Testis (tissue), 3 donors: ENCODE measurements around the gene ARHGAP32. TPM values are rescaled to one million over a fixed set of nuclear protein-coding genes. Genes with fewer than 3 reads are reported as not detected.

Experiments
- DNase-seq: peaks from one replicate; pipeline ENCODE4 v3.0.0-alpha.2; 2019
- H3K27ac ChIP-seq, 2 donors: fragments of 200-600 bp; sonication (generic); one replicate each; pipeline ENCODE4 v1.5.1; 2019
- H3K27me3 ChIP-seq: fragments of 200-600 bp; sonication (generic); one replicate; pipeline ENCODE4 v1.5.1; 2019
- H3K36me3 ChIP-seq: fragments of 200-600 bp; sonication (generic); one replicate; pipeline ENCODE4 v1.5.1; 2017; ENCODE audit warnings: low read depth; ENCODE audit errors: missing control alignments
- H3K4me1 ChIP-seq: fragments of 200-600 bp; sonication (generic); one replicate; pipeline ENCODE4 v1.5.1; 2019
- H3K4me3 ChIP-seq, 2 donors: fragments of 200-600 bp; sonication (generic); one replicate each; pipeline ENCODE4 v1.5.1; 2017 to 2019
- H3K9me3 ChIP-seq: fragments of 200-600 bp; sonication (generic); one replicate; pipeline ENCODE4 v1.5.1; 2017
- POLR2A ChIP-seq: fragments of 450-650 bp; IDR thresholded peaks from one replicate; pipeline ENCODE4 v1.6.1; 2017; ENCODE audit warnings: antibody characterized with exemption, mild to moderate bottlenecking, moderate library complexity
- WGBS, 2 donors: methylation state at CpG; one replicate each; pipeline ENCODE4 v1.1.5; 2018; 5-methylcytosine and 5-hydroxymethylcytosine counted together
- intact Hi-C: fragments of 100-400 bp; cut with DNase I; formaldehyde crosslinking; loops from one replicate; pipeline ENCODE4 v1.15.1; 2023; ENCODE audit warnings: low total_unique reads
- polyA plus RNA-seq: library from polyadenylated mRNA; stranded (reverse); fragments of 350-450 nt; fragmentation: Illumina TruSeq; extraction: RNeasy Lipid Tissue Mini Kit (QIAGEN cat#74804); gene quantifications from one replicate; pipeline ENCODE4 v1.2.3, GENCODE V29; 2014; ENCODE audit warnings: low read depth, low replicate concordance; ENCODE audit not compliant: insufficient read depth
- total RNA-seq, 2 donors: library from RNA; depleted of rRNA; stranded (reverse); fragments of >200 nt; gene quantifications; one replicate each; pipeline ENCODE4 v1.2.3, GENCODE V29; 2016
- TF ChIP-seq, protein P1 (sequence below), 3 experiments: fragments of 450-650 bp in 2 of 3; fragments of 200-600 bp in 1 of 3; sonication (generic) in 1 of 3; IDR thresholded peaks; one replicate each; pipeline ENCODE4 v1.5.1; 2016 to 2019; ENCODE audit warnings: antibody characterized with exemption in 3 of 3, mild to moderate bottlenecking in 2 of 3, moderate library complexity in 1 of 3

Gene ARHGAP32
- total and polyA plus RNA-seq, 3 donors from 2014 or later, result 33.0 to 58.1 (median 53.8) TPM

DNA sequence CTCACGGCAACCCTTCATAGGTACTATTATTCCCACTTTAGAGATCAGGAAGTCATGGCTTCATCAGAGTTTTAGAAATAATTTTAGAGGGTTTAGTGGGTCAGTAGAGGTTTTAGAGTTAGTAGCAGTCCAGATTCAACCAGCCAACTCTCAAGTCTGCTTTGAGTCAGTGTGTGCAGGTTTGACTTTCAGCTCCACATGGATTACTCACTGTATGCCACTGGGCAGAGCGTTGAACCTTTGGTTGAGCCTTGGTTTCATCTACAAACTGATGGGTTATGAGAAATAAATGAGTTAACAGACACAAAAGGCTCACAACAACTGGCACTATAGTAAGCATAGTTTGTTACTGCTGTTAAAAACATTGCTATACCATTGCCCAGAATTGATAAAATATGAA lies 230.5 kb downstream of the ARHGAP32 start:
- H3K9me3 ChIP-seq, result no peaks in the 10 kb centered on the region
- no peaks in the 10 kb centered on the region for H3K4me1 ChIP-seq
- no peak for DNase-seq
- no peak overlapping the region for H3K4me3 ChIP-seq
- 92 to 97% methylated on average over 2 of the region's 2 CpGs for WGBS, 2 donors
- H3K27ac ChIP-seq, result no peak overlapping the region
- intact Hi-C loops, result no loop called here
- H3K36me3 ChIP-seq, result no peaks in the 10 kb centered on the region
- no peaks in the 10 kb centered on the region for H3K27me3 ChIP-seq
- no peak for TF ChIP-seq POLR2A
- TF ChIP-seq, protein P1, sequence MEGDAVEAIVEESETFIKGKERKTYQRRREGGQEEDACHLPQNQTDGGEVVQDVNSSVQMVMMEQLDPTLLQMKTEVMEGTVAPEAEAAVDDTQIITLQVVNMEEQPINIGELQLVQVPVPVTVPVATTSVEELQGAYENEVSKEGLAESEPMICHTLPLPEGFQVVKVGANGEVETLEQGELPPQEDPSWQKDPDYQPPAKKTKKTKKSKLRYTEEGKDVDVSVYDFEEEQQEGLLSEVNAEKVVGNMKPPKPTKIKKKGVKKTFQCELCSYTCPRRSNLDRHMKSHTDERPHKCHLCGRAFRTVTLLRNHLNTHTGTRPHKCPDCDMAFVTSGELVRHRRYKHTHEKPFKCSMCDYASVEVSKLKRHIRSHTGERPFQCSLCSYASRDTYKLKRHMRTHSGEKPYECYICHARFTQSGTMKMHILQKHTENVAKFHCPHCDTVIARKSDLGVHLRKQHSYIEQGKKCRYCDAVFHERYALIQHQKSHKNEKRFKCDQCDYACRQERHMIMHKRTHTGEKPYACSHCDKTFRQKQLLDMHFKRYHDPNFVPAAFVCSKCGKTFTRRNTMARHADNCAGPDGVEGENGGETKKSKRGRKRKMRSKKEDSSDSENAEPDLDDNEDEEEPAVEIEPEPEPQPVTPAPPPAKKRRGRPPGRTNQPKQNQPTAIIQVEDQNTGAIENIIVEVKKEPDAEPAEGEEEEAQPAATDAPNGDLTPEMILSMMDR (IDR thresholded peaks at IDR 0.05), result no peak

DNA sequence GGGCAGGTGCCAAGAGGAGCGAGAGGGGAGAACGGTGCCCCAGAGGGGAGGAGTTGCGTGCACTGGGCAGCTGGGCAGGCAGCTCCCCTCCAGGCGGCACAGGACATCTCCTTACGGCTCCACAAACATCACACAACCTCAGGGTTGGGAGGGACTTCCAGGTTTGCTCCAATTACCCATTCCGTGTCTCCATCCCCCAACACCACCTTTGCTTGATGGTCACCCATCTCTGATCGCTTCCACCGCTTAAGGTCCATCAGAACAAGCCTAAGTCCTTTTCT lies 235.0 kb downstream of the ARHGAP32 start:
- H3K4me3 ChIP-seq, result no peak overlapping the region
- no peak for DNase-seq

DNA sequence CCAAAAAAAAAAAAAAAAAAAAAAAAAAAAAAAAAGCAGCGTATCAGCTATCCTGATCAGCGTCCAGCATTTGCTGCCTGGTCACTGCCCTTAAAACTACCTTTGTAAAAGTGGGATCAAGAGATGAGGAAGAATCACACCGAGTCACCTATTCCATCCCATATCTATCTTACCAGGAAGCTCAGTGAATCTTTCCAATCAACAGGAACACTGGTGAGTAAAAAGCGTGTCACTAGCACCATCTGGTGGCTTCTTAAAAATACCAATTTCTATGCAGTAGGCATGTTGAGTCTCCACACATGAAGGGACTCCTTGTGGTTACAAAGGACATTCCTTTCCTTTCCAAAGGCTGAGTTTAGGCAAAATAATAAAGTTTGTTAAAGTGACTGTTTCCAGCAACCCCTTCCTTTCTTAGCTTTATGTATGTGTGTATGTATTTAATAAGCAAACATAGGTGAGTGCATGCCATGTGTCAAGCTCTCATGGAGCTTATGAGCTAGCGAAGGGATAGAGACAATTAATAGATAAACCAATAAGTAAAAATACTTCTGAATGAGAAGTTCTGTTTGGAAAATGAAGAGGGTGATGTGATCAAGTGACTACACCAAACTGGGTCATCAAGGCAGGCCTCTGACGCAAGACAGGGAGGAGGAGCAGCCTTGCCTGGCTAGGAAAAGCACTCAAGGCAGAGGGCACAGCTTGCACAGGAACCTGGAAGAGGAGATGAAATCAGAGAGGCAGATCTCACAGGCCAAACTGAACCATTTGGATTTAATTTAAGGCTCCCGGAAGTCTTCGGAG lies 235.5 kb downstream of the ARHGAP32 start:
- no peaks in the 10 kb centered on the region for H3K27me3 ChIP-seq
- 59 to 62% methylated on average over 8 of the region's 8 CpGs for WGBS, 2 donors
- no peaks in the 10 kb centered on the region for H3K9me3 ChIP-seq
- intact Hi-C loops, result no loop called here
- no peaks in the 10 kb centered on the region for H3K4me1 ChIP-seq
- H3K36me3 ChIP-seq, result no peaks in the 10 kb centered on the region
- TF ChIP-seq, protein P1 (IDR thresholded peaks at IDR 0.05), result peak; percentile 64 to 74 (median 70)
- no peak for TF ChIP-seq POLR2A
- no peak overlapping the region for H3K27ac ChIP-seq
- H3K4me3 ChIP-seq, result no peak overlapping the region
- DNase-seq, result peak; percentile 47

More for the DNA sequence above, 235.0 kb downstream of the ARHGAP32 start:
- TF ChIP-seq, protein P1 (IDR thresholded peaks at IDR 0.05), result no peak
- TF ChIP-seq POLR2A, result no peak
- Histone ChIP-seq H3K27ac (no peak overlapping the region), H3K9me3 (no peaks in the 10 kb centered on the region), H3K36me3 (no peaks in the 10 kb centered on the region), H3K4me1 (no peaks in the 10 kb centered on the region), H3K27me3 (no peaks in the 10 kb centered on the region)
- intact Hi-C loops, result no loop called here
- 83 to 90% methylated on average over 7 to 8 of the region's 8 CpGs for WGBS, 2 donors

DNA sequence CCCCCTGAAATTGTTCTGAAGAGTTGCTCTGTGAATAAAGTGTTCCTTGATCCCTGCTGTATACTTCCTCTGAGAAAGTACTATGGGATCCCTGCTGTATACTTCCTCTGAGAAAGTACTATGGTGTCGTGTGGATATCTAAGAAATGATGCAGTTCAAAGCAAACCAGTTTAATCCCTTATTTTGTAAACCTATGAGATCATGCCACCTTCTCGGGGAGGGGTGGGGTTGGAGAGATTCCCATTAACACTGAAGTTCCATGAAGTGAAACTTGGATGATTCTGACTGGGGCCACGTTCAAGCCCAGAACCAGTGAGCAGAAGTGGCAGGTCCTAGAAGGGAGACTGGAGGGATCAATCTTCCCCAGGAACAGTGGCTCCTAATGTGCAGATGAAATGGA lies 236.5 kb downstream of the ARHGAP32 start:
- Histone ChIP-seq H3K27me3 (no peaks in the 10 kb centered on the region), H3K27ac (no peak overlapping the region), H3K36me3 (no peaks in the 10 kb centered on the region), H3K9me3 (no peaks in the 10 kb centered on the region), H3K4me1 (no peaks in the 10 kb centered on the region), H3K4me3 (no peak overlapping the region)
- intact Hi-C loops, result no loop called here
- DNase-seq, result no peak
- 65 to 75% methylated on average over 3 of the region's 3 CpGs for WGBS, 2 donors
- TF ChIP-seq, protein P1 (IDR thresholded peaks at IDR 0.05), result no peak
- TF ChIP-seq POLR2A, result no peak

DNA sequence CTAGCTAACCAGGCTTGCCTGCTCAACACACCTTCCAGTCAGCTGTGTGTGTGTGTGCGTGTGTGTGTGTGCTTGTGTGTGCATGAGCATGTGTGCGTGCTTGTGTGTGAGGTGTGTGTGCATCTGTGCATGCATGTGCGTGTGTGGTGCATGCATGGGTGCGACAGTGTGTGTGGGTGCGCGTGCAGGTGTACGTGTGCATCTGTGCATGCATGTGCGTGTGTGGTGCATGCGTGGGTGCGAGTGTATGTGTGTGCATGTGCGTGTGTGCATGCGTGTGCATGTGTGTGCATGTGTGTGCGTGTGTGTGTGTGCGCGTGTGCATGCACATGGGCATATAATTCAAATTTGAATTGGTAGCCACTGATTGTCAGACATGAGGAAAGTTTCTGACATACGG lies 239.0 kb downstream of the ARHGAP32 start:
- H3K27ac ChIP-seq, result no peak overlapping the region
- no peaks in the 10 kb centered on the region for H3K9me3 ChIP-seq
- no peaks in the 10 kb centered on the region for H3K27me3 ChIP-seq
- no peaks in the 10 kb centered on the region for H3K36me3 ChIP-seq
- no peak for DNase-seq
- no peak overlapping the region for H3K4me3 ChIP-seq
- intact Hi-C loops, result no loop called here
- WGBS, 2 donors, result 77 to 81% methylated on average over 16 of the region's 16 CpGs
- H3K4me1 ChIP-seq, result no peaks in the 10 kb centered on the region
- TF ChIP-seq, protein P1 (IDR thresholded peaks at IDR 0.05), result no peak
- no peak for TF ChIP-seq POLR2A
